Activated CD8-positive, alpha-beta memory T cell treated with anti-CD3 and anti-CD28 coated beads for 36 hours (primary cell): ENCODE results near the gene PLA2G12B. TPM values are rescaled to one million over a fixed set of nuclear protein-coding genes. Genes with fewer than 3 reads are reported as not detected.
"Not testable (repeated sequence)": the region's sequence is repeated elsewhere in the genome, so short reads cannot be mapped to it uniquely, and the experiment has no call there.

Source experiments
- CTCF ChIA-PET: fragments of 350-600 bp; sonication (Branson Sonifier 250); formaldehyde crosslinking; loops from one replicate; lab custom pipeline; 2021; ENCODE audit warnings: antibody characterized with exemption; lab: Charles Lee
- POLR2A ChIA-PET: fragments of 350-600 bp; sonication (Branson Sonifier 250); formaldehyde crosslinking; loops from one replicate; lab custom pipeline; 2021; ENCODE audit warnings: antibody characterized with exemption; lab: Charles Lee
- total RNA-seq, 2 experiments: library from RNA; stranded (reverse); gene quantifications; one replicate each; pipeline ENCODE4 v1.2.3, GENCODE V29; 2021

PLA2G12B gene
- total RNA-seq, 2 experiments from 2014 or later = not detected

GRCh38 chr10:72946963-72947362 lies 7.6 kb downstream of the PLA2G12B start:
- ChIA-PET POLR2A (no interaction called here), CTCF (no interaction called here)

DNA sequence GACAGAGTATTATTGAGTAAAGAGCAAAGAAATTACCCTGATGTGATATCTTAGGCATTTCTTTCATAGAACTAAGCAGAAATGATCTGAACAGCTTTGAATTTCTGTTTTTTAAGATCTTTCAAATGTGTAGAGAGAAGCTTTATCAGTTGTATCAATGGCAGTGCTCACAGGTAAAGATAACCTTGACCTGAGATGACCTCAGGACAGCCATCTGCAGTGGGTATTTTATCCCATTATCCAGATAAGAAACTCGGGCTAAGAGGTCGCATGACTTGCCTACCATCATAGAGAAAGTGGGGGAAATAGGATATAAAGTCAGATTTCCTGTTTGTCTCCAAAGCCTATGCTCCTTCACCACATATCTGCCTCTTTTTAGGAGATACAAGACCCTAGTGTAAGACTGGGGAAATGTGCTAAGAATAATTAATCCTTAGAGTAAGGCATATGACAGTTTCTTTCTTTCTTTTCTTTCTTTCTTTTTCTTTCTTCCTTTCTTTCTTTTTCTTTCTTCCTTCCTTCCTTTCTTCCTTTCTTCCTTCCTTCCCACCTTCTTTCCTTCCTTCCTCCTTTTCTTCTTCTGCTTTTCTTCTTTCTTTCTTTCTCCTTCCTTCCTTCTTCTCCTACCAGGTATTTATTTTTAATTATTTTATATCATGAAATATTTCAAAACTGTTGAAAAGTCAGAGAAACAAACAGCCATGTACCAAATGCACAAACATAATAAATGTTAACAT lies 10.9 kb downstream of the PLA2G12B start:
- CTCF ChIA-PET = no interaction called here
- POLR2A ChIA-PET = no interaction called here

DNA sequence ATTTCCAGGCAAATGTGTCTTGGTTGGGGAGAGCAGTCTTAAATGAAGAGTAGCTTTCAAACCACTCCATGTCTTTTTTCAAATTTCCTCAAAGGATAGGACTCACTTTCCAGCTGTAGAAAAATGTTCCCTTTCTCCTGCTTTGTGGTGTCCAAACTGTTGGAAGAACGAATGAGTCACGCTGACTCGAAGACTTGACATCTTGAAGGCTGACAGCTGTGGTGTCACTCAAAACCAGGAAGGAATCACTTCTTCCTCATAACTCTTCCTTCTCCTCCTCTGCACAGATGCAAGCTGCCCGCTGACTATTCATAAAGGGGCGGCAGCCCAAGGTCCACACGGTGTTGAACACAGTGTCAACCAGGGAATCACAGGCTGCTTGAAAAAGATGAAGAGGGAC lies 19.2 kb downstream of the PLA2G12B start:
- CTCF ChIA-PET = no interaction called here
- POLR2A ChIA-PET = no interaction called here

DNA sequence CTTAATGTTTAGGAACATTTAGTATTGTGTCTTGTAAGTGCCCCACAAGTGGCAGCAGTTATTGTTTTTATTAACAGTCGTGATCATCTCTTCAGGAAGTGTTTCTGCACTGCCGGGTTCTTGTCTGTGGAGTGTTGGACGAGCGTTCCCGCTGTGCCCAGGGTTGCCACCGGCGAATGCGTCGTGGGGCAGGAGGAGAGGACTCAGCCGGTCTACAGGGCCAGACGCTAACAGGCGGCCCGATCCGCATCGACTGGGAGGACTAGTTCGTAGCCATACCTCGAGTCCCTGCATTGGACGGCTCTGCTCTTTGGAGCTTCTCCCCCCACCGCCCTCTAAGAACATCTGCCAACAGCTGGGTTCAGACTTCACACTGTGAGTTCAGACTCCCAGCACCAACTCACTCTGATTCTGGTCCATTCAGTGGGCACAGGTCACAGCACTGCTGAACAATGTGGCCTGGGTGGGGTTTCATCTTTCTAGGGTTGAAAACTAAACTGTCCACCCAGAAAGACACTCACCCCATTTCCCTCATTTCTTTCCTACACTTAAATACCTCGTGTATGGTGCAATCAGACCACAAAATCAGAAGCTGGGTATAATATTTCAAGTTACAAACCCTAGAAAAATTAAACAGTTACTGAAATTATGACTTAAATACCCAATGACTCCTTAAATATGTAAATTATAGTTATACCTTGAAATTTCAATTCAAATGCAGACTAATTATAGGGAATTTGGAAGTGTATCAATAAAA lies 22.2 kb downstream of the PLA2G12B start:
- CTCF ChIA-PET = no interaction called here
- POLR2A ChIA-PET = no interaction called here

GRCh38 chr10:72930276-72930675 lies 24.3 kb downstream of the PLA2G12B start:
- POLR2A ChIA-PET = no interaction called here
- CTCF ChIA-PET = no interaction called here

DNA sequence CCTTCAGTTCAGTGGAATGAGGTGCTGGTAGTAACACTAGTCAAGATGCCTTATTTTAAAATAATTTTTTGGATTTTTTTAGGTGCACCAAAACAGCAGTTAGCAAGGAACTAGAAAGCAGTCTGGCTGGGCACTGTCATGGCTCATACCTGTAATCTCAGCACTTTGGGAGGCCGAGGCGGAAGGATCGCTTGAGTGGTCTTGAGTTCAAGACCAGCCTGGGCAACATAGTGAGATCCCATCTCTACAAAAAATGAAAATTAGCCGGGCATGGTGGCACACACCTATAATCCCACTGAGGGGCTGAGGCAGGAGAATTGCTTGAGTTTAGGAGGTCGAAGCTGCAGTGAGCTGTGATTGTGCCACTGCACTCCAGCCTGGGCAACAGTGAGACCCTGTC lies 25.8 kb downstream of the PLA2G12B start:
- CTCF ChIA-PET = no interaction called here

GRCh38 chr10:72927485-72927884 lies 27.1 kb downstream of the PLA2G12B start:
- CTCF ChIA-PET = no interaction called here
- POLR2A ChIA-PET = no interaction called here

More for the DNA sequence above, 25.8 kb downstream of the PLA2G12B start:
- POLR2A ChIA-PET = no interaction called here

- CTCF ChIA-PET = interaction anchor here (0.7 kb wide), 1 partner anchor 10 kb away, joined by 3 read pairs; no protein-coding TSS in a partner anchor
- POLR2A ChIA-PET = no interaction called here
Observed at GRCh38 chr10:72925951-72926465, 28.6 kb downstream of the PLA2G12B start.

DNA sequence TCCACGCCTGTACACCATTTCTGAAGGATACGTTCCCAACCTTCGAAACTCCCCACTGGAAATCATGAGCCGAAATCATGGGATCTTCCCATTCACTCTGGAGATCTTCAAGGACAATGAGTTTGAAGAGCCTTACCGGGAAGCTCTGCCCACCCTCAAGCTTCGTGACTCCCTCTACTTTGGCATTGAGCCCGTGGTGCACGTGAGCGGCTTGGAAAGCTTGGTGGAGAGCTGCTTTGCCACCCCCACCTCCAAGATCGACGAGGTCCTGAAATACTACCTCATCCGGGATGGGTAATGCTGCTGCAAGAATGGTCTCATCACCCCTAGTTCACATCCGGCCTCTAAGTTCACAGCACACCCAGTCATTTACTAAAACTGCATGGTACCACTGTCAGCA lies 30.3 kb downstream of the PLA2G12B start:
- CTCF ChIA-PET = no interaction called here
- POLR2A ChIA-PET = no interaction called here

DNA sequence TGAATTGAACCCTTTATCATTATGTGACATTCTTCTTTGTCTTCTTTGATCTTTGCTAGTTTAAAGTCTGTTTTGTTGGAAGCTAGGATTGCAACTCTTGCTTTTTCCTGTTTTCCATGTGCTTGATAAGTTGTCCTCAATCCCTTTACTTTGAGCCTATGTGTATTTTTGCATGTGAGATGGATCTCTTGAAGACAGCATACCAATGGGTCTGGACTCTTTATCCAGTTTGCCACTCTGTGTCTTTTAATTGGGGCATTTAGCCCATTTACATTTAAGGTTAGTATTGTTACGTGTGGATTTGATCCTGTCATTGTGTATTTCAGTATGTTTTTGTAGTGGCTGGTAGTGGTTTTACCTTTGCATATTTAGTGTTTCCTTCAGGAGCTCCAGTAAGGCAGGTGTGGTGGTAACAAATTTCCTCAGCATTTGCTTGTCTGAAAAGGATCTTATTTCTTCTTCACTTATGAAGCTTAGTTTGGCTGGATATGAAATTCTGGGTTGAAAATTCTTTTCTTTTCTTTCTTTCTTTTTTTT lies 33.4 kb downstream of the PLA2G12B start:
- CTCF ChIA-PET, POLR2A ChIA-PET: not testable (repeated sequence)

DNA sequence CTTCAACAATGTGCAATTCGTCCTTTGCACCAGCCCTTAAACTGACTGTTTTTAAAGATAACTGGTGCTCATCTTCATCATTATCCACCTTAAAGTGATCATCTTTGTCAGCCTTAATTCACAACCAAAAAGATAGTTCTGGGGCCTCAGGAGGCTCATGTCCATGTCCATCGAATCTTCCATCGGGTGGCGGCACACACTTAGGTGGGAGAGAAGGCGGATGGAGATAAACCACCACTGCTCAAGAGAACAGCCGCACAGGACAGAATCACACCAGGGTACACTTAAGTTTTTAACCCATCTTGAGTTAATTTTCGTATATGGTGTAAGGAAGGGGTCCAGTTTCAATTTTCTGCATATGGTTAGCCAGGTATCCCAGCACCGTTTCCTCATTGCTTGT lies 36.3 kb downstream of the PLA2G12B start:
- CTCF ChIA-PET = no interaction called here
- POLR2A ChIA-PET = no interaction called here

GRCh38 chr10:72917803-72918332 lies 36.7 kb downstream of the PLA2G12B start:
- POLR2A ChIA-PET = not testable (repeated sequence)

DNA sequence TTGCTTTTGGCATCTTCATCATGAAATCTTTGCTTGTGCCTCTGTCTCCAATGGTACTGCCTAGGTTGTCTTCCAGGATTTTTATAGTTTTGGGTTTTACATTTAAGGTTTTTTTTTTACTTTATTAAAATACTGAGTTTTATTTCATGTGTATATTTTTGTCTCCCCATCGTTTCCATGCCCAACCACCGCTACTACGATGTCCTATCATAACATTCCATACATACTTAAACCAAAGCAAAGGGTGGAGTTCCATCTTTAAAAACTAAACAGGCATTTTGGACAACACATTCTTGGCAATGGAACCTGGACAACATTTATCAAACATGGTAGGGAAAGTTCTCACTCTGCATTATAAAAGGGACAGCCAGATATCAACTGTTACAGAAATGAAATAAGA lies 37.4 kb downstream of the PLA2G12B start:
- CTCF ChIA-PET = interaction anchor here (1.2 kb wide), 1 partner anchor 9 kb away, joined by 3 read pairs; no protein-coding TSS in a partner anchor
- POLR2A ChIA-PET = not testable (repeated sequence)

More at GRCh38 chr10:72917803-72918332, 36.7 kb downstream of the PLA2G12B start:
- CTCF ChIA-PET = not testable (repeated sequence)

DNA sequence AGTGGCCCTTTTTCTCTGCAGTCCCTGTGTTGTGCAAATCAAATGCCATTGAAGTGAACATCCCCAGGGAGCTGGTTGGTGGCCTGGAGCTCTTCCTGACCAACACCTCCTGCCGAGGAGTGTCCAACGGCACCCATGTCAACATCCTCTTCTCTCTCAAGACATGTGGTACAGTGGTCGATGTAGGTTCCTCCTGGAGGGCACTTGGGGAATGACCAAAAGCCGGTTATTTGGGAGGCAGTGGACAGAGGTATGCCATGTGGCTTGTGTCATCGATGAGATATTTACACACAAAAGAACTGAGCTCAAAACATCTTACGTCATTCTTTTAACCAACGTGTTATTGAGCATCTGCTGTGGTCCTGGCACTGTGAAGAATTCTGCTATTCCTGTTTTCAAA lies 41.3 kb downstream of the PLA2G12B start:
- ChIA-PET POLR2A (no interaction called here), CTCF (no interaction called here)

- CTCF ChIA-PET = interaction anchor here (0.7 kb wide), 2 partner anchors 319 to 533 kb away, joined by 3 to 4 read pairs; no protein-coding TSS in a partner anchor
- POLR2A ChIA-PET = no interaction called here
Observed at GRCh38 chr10:72912736-72913135, 41.9 kb downstream of the PLA2G12B start.

- POLR2A ChIA-PET = no interaction called here
- CTCF ChIA-PET = no interaction called here
Observed at GRCh38 chr10:72911758-72912157, 42.8 kb downstream of the PLA2G12B start.

DNA sequence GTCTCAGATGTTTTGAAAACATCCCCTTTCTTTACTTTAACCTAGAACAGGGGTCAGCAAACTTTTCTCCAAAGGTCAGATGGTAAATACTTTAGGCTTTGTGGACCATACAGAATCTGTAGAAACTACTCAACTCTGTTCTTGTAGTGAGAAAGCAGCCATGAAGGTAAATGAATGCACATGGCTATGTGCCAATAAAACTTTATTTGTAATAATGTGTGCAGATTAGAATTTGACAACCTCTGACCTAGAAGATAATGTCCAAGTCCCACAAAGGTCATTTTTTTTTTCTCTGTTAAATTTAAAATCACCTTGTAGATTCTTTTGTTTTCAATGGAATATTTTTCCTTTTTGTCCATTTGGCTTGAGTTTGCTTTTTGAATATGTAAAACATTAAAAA lies 43.9 kb downstream of the PLA2G12B start:
- POLR2A ChIA-PET = no interaction called here

DNA sequence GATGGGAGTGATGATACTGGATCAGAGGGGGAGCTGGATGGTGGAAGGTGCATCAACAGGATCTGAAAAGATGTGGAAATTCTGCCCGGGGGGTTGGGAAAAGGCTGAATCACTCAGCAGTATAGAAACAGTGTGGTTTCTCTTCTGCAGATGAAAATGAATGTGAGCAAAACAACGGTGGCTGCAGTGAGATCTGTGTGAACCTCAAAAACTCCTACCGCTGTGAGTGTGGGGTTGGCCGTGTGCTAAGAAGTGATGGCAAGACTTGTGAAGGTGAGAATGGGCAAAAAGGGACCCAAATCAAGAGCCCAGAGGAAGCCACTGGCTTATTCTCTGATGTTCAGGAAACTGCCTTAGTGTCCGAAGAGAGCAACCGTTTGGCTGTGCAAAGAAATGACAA lies 48.2 kb downstream of the PLA2G12B start:
- POLR2A ChIA-PET = no interaction called here
- CTCF ChIA-PET = no interaction called here

More for the DNA sequence above, 43.9 kb downstream of the PLA2G12B start:
- CTCF ChIA-PET = interaction anchor here (0.6 kb wide), 1 partner anchor 1122 kb away, joined by 3 read pairs; no protein-coding TSS in a partner anchor

- POLR2A ChIA-PET = no interaction called here
- CTCF ChIA-PET = no interaction called here
Observed at GRCh38 chr10:72904806-72905205, 49.8 kb downstream of the PLA2G12B start.

GRCh38 chr10:72903941-72904446 lies 50.6 kb downstream of the PLA2G12B start:
- POLR2A ChIA-PET, CTCF ChIA-PET: not testable (repeated sequence)
